ENCODE results near the gene HPS1. TPM values are rescaled to one million over a fixed set of nuclear protein-coding genes. Genes with fewer than 3 reads are reported as not detected.

The HPS1 gene
- polyA plus RNA-seq, 6 donors from 2014 or later, result 98.0 to 134 (median 102) TPM

GRCh38 chr10:98474628-98475027 lies 27.9 kb upstream of the HPS1 start:
- DNase-seq (no peak), ATAC-seq (ENCODE audit: low read depth in 2 of 2) (no peak)
- peaks cover 6 to 9% (median 7%) of the 10 kb centered on the region in 3 donors for H3K4me1 Mint-ChIP-seq
- H3K27me3 Mint-ChIP-seq, result peaks cover 13 to 14% (median 13%) of the 10 kb centered on the region in 3 donors
- no peak overlapping the region for H3K27ac Mint-ChIP-seq
- H3K9me3 Mint-ChIP-seq, result peaks cover 0 to 5% (median 0%) of the 10 kb centered on the region in 7 donors
- no peaks in the 10 kb centered on the region for H3K36me3 Mint-ChIP-seq
- H3K4me3 Mint-ChIP-seq, result no peak overlapping the region

- ATAC-seq (ENCODE audit: low read depth in 2 of 2) (no peak), DNase-seq (no peak)
- no peaks in the 10 kb centered on the region for H3K36me3 Mint-ChIP-seq
- H3K27ac Mint-ChIP-seq, result no peak overlapping the region
- peaks cover 17 to 23% (median 22%) of the 10 kb centered on the region in 3 donors for H3K27me3 Mint-ChIP-seq
- peaks cover 11 to 14% (median 14%) of the 10 kb centered on the region in 3 donors for H3K4me1 Mint-ChIP-seq
- H3K4me3 Mint-ChIP-seq, result no peak overlapping the region
- H3K9me3 Mint-ChIP-seq, result peaks cover 0 to 5% (median 0%) of the 10 kb centered on the region in 7 donors
These were observed 25.5 kb upstream of the HPS1 start for GRCh38 chr10:98472196-98472595.

- Mint-ChIP-seq H3K27ac (peak overlapping the region in 1 of 6 donors; percentile 74), H3K27me3 (peaks cover 17 to 23% (median 22%) of the 10 kb centered on the region in 3 donors), H3K9me3 (peaks cover 0 to 5% (median 0%) of the 10 kb centered on the region in 7 donors), H3K36me3 (no peaks in the 10 kb centered on the region), H3K4me1 (peaks cover 12 to 16% (median 14%) of the 10 kb centered on the region in 3 donors), H3K4me3 (peak overlapping the region in 1 of 8 donors; percentile 12)
- ATAC-seq (ENCODE audit: low read depth in 2 of 2), result no peak
- no peak for DNase-seq
These were observed 24.1 kb upstream of the HPS1 start for GRCh38 chr10:98470850-98471249.

GRCh38 chr10:98469001-98469931 lies 22.5 kb upstream of the HPS1 start:
- no peak for ATAC-seq (ENCODE audit: low read depth in 2 of 2)
- Mint-ChIP-seq H3K27ac (no peak overlapping the region), H3K27me3 (peaks cover 17 to 28% (median 23%) of the 10 kb centered on the region in 3 donors), H3K9me3 (no peaks in the 10 kb centered on the region), H3K36me3 (no peaks in the 10 kb centered on the region), H3K4me3 (peak overlapping the region in 6 of 8 donors; percentile 1 to 95 (median 48)), H3K4me1 (peaks cover 6 to 10% (median 9%) of the 10 kb centered on the region in 3 donors)
- DNase-seq, result no peak

GRCh38 chr10:98467506-98468318 lies 21.0 kb upstream of the HPS1 start:
- H3K36me3 Mint-ChIP-seq, result no peaks in the 10 kb centered on the region
- H3K4me1 Mint-ChIP-seq, result peaks cover 5 to 8% (median 7%) of the 10 kb centered on the region in 3 donors
- ATAC-seq (ENCODE audit: low read depth in 2 of 2), result peak; percentile 91 to 94

GRCh38 chr10:98466861-98467505 lies 20.2 kb upstream of the HPS1 start:
- peaks cover 28 to 43% (median 30%) of the 10 kb centered on the region in 3 donors for H3K27me3 Mint-ChIP-seq
- peak overlapping the region; percentile 57 to 99 (median 97) for H3K4me3 Mint-ChIP-seq
- H3K27ac Mint-ChIP-seq, result peak overlapping the region in 1 of 6 donors; percentile 79
- H3K36me3 Mint-ChIP-seq, result no peaks in the 10 kb centered on the region
- peaks cover 5 to 8% (median 7%) of the 10 kb centered on the region in 3 donors for H3K4me1 Mint-ChIP-seq
- DNase-seq (no peak), ATAC-seq (ENCODE audit: low read depth in 2 of 2) (no peak)
- no peaks in the 10 kb centered on the region for H3K9me3 Mint-ChIP-seq

More at GRCh38 chr10:98467506-98468318, 21.0 kb upstream of the HPS1 start:
- peak; percentile 59 for DNase-seq
- Mint-ChIP-seq H3K9me3 (no peaks in the 10 kb centered on the region), H3K27me3 (peaks cover 25 to 38% (median 28%) of the 10 kb centered on the region in 3 donors), H3K4me3 (peak overlapping the region; percentile 90 to 99 (median 98)), H3K27ac (peak overlapping the region in 5 of 6 donors; percentile 16 to 95 (median 79))

GRCh38 chr10:98465866-98466265 lies 19.1 kb upstream of the HPS1 start:
- peaks cover 5 to 8% (median 7%) of the 10 kb centered on the region in 3 donors for H3K4me1 Mint-ChIP-seq
- DNase-seq (no peak), ATAC-seq (ENCODE audit: low read depth in 2 of 2) (no peak)
- H3K36me3 Mint-ChIP-seq, result no peaks in the 10 kb centered on the region
- H3K27me3 Mint-ChIP-seq, result peaks cover 21 to 41% (median 29%) of the 10 kb centered on the region in 3 donors
- no peak overlapping the region for H3K27ac Mint-ChIP-seq
- peak overlapping the region in 1 of 8 donors; percentile 50 for H3K4me3 Mint-ChIP-seq
- H3K9me3 Mint-ChIP-seq, result no peaks in the 10 kb centered on the region

GRCh38 chr10:98463976-98464754 lies 17.4 kb upstream of the HPS1 start:
- Mint-ChIP-seq H3K9me3 (no peaks in the 10 kb centered on the region), H3K36me3 (no peaks in the 10 kb centered on the region), H3K4me3 (no peak overlapping the region), H3K4me1 (peaks cover 5 to 8% (median 7%) of the 10 kb centered on the region in 3 donors), H3K27ac (no peak overlapping the region), H3K27me3 (peaks cover 17 to 33% (median 19%) of the 10 kb centered on the region in 3 donors)
- ATAC-seq (ENCODE audit: low read depth in 2 of 2) (no peak), DNase-seq (no peak)

GRCh38 chr10:98463016-98463415 lies 16.3 kb upstream of the HPS1 start:
- no peak for DNase-seq
- Mint-ChIP-seq H3K4me3 (no peak overlapping the region), H3K9me3 (no peaks in the 10 kb centered on the region), H3K36me3 (peaks cover 0 to 4% of the 10 kb centered on the region in 2 donors), H3K27ac (no peak overlapping the region), H3K27me3 (peaks cover 21 to 34% (median 29%) of the 10 kb centered on the region in 3 donors), H3K4me1 (peaks cover 2 to 7% (median 5%) of the 10 kb centered on the region in 3 donors)
- no peak for ATAC-seq (ENCODE audit: low read depth in 2 of 2)

GRCh38 chr10:98461500-98461842 lies 14.7 kb upstream of the HPS1 start:
- H3K27ac Mint-ChIP-seq, result peak overlapping the region in 1 of 6 donors; percentile 66
- H3K4me1 Mint-ChIP-seq, result no peaks in the 10 kb centered on the region
- H3K27me3 Mint-ChIP-seq, result peaks cover 29 to 43% (median 39%) of the 10 kb centered on the region in 3 donors
- H3K9me3 Mint-ChIP-seq, result no peaks in the 10 kb centered on the region
- H3K4me3 Mint-ChIP-seq, result no peak overlapping the region
- peaks cover 0 to 8% of the 10 kb centered on the region in 2 donors for H3K36me3 Mint-ChIP-seq
- DNase-seq, result no peak
- ATAC-seq (ENCODE audit: low read depth in 2 of 2), result no peak

GRCh38 chr10:98460837-98461499 lies 14.2 kb upstream of the HPS1 start:
- Mint-ChIP-seq H3K36me3 (peaks cover 0 to 8% of the 10 kb centered on the region in 2 donors), H3K4me3 (no peak overlapping the region), H3K27ac (peak overlapping the region in 2 of 6 donors; percentile 28 to 66), H3K4me1 (no peaks in the 10 kb centered on the region), H3K27me3 (peaks cover 30 to 43% (median 39%) of the 10 kb centered on the region in 3 donors), H3K9me3 (no peaks in the 10 kb centered on the region)
- no peak for DNase-seq
- ATAC-seq (ENCODE audit: low read depth in 2 of 2), result no peak
